GM21367 (cell line): ENCODE results near the gene ZNF503.

Experiments used
- ATAC-seq: cut with Tn5 transposase; IDR thresholded peaks from one replicate; pipeline ENCODE4 v1.9.1; 2021; ENCODE audit not compliant: unreplicated experiment

The ZNF503 gene

GRCh38 chr10:75407713-75408508, 6.3 kb upstream of the ZNF503 start:
- ATAC-seq = no peak

- no peak for ATAC-seq
These were observed 5.7 kb upstream of the ZNF503 start for GRCh38 chr10:75407224-75407712.

DNA sequence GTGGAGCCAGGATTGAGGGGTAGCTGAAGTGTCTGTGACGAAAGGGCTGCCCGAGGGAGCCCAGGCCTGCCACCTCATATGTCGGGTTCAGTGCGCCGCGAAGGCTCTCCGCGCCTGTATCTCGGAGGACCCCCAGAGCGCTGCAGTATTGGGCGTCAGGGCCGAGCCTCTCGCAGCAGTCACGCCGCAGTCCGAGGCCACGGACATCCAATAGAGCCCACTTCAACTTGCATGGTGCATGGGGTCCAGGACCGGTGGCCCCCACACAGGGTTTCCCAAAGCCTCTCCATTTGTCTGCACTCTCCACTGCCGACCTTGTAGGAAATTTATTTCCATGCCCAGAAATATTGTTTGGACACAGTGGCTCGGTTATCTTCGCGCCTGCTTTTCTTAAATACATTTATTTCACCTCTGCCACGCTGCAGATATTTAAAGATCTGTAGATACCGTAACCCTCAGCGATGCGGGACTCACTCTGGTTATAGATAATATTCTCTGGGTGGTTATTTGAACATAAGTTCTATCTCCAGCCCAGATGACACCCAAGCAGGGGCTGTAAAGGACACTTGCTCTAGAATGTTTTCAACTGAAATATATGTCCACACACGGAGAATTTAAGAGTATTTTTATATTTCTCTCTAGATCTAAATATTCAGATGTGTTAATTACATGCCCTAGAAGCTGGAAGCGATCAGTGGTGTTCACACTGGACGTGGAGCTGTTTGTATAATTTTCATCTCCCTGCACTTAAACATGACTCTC, 5.1 kb upstream of the ZNF503 start:
- no peak for ATAC-seq

GRCh38 chr10:75405598-75406461, 4.3 kb upstream of the ZNF503 start:
- no peak for ATAC-seq

DNA sequence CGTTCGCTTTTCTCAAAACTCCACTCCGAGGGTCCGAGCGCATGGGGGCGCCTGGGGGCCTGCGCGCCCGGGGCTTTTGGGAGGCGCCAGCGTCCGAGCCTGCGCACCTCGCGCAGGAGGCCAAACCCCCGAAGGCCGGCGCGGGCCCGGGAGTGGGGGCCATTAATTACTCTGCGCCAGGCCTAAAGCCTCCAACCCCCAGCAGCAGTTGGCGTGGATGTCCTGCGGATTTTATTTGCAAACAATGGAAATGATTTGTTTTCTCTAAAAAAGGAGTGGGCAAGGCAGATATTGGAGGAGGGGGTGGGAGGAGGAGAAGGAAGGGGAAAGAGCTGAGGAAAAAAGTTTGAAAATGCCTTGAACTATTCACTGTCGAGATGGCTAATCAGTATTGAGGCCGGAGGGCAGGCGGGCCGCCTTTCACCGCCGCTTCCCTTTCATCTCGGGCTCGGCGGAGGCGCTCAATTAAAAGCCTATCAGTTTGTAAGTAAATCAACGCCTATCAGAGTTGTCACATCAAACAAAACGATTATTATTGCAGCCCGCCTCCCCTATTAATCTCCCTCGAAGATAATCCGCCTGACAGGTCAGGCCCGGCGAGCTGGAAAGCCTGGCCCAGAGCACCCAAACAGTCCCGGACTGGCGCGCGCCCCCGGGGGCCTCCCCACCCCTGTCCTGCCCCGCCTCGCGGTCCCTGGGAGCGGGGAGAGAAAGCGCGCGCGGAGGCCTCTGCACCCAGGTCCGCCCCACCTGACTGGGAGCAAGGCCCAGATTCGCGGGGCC, 3.4 kb upstream of the ZNF503 start:
- no peak for ATAC-seq

- no peak for ATAC-seq
These were observed 2.6 kb upstream of the ZNF503 start for GRCh38 chr10:75403939-75404814.

DNA sequence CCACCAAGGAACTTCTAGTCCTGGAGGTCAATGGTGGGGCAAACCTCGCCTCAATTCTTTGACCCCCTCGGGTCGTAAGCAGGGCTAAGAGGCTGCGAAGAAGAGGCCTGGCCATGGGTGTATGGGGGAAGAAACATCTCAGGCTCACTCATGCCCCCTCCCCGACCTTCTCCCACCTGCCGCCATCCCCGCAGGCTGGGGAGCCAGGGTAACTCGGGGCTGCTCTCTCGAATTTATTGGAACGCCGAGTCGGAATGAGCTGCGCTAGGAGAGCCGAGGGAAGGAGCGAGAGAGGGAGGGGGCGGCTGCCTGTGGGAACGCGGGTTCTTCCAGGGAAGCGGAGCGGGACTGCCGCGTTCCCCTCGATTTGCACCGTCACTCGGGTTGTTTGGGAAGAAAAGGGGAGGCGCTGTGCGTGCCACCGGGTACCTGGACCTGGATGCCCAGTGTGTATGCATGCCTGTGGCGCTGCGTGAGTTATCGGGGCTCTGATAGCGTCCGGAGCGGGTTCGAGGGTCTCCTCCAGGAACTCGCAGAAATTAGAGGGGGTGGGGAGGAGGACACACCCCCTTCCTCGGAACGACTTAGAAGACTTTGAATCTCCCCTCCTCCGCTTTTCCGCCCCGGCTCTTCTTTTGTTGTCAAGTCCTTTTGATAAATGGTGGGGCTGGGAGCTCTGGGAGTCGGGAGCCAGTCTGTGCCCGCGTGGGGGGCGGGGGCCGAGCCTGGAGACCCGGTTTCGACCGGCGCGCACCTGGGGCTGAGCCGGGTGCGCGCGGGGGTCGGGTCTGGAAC, 1.8 kb upstream of the ZNF503 start:
- ATAC-seq = no peak

DNA sequence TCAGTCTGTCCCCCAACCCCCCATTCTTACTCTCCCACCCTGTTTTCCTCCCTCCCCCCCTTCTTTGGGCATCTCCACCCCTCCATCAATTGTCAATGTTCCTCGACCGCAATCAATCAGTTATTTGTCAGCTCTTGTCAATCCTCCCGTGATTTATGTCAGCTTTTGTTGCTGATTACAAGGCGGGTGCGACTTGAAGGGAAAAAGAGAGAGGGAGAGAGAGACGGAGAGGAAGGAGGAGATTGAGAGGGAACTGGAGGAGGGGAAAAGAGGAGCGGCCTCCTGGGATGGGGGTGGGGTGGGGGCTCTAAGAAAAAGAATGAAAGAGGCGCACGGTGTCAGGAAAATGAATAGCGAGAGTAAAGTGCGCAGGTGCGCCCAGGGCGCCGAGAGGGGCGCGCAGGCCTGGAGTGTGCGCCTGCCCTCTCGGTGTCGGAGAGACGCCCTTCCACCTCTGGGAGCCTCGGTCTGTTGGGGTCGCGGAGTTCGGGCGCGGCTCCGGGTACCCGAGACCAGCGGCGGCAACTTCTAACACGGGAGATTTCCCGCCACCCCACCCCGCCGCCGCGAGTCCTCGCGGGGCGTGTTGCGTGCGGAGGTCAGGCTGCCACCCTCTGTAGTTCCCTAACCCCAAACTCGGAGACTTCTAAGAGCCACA, 1.1 kb upstream of the ZNF503 start:
- no peak for ATAC-seq

DNA sequence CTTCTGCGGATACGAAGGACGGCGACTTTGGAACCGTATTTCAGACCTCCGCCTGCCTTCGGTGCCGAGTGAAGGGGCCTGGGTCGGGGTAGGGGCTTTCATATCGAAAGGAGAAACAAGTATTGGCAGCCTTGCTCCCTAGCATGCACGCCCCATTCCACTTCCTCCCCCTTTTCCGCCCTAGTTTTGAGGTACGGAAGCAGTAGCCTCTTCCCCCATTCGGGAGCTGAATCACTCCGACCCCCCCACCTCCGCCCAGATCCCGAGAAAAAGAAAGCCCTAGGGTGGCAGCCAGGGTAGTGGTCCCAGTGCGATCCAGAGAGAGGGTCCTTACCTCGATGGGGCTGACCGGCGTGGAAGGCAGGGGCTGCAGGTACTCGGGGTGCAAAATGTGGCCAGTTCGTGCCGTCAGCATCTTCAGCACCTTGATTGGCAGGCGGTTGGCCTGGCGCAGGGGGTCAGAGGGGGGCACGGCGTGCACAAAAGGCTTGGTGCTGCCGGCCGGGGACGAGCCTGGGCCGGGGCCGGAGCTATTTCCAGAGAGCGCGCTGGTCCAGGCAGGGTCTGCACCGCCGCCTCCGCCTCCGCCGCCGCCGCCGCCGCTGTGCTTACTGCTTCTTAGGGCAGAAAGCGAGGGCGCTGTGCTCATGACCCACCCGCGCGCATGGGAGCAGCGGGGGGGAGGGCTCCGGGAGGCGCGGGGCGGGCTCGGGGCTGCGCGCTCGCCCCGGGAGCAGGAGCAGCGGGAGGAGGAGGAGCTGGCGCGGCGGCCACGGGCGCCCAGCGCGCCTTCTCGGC, 594 bp downstream of the ZNF503 start:
- ATAC-seq = no peak

DNA sequence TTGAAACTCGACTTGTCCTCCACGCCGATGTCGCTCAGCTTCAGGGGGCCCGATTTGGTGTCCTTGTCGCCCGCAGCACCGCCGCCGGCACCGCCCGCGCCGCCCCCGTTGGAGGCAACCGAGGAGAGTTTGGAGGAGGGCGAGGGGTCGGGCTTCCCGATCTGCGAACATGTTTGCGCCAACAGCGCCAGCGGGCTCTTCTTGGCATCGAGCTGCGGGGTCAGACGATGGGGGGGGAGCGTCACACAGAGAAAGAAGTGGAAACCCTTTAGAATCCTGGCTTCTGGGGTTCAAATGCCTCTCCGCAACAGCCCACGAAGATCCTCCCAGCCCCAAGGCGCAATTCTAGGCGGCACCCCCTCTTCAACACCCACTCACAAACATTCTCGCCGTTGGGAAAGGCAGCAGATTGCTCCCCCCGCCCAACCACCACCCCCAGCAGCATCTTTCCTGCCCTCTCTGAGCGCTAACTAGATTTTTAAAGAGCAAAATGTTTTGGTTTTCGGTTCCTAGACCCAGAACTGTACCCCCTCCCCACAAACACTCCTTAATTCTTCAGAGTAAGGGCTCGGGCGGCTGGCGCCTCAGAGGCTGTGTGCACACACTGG, 1.3 kb downstream of the ZNF503 start:
- ATAC-seq = no peak

GRCh38 chr10:75399461-75400162, 2.0 kb downstream of the ZNF503 start:
- no peak for ATAC-seq

- ATAC-seq = no peak
These were observed 2.7 kb downstream of the ZNF503 start for GRCh38 chr10:75398692-75399460.

DNA sequence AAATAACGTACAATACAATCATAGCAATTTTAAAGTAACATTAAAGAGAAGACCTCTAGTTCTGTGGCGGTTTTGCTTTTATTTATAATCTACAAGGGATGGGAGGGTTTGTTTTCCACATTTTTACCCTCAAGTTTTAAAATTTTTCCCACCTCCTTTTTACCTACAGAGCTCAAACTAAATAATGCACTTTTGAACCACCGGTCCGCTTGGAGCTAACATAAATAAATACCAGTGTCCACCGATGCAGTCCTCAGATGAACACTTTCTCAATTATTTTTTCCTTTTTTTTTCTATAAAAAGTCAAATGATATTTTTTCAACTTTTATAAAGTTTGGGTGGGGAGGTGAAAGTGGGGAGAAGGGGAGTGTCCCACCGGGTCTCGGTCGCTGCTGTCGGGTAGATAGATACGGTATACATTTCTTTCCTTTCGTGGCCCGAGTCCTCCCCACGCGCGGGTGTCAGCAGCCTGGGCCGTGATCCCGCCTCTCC, 3.3 kb downstream of the ZNF503 start:
- ATAC-seq = no peak

DNA sequence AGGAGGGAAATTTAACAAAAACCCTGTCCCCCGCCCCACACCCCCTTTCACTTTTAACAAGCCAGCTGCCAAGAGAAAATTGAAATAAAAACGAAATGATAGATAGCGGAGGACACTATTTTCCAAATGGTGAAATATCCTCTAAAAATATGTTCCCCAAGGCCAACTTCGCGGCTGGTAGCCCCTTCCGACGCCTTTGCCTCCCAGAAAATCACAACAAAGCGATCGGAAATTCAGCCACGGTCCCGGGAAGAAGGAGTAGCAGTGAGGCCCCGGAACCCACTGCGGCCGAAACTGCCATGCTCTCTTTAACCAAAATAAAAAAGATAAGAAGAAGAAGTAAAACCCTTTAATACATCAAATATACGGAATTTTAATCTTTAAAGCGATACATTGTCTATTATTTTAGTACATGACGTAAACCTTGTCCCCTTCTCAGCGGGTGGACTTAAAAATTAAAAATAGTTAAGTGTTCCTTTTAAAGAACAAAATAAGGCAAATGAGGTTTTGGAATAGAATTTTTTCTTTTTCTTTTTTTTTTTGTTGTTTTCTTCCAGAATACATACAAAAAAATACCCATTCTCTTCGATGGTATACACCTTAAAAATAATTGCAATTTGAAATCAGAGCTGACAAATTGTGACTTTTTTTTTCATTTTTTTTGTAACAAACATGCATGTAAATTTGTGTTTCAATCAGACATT, 3.9 kb downstream of the ZNF503 start:
- ATAC-seq = no peak
